Psoas muscle (tissue), 8 donors: Measurements from ENCODE around the gene USP37. TPM values are rescaled to one million over a fixed set of nuclear protein-coding genes. Genes with fewer than 3 reads are reported as not detected.

Experiments
- ATAC-seq, 4 donors: fragments of 200-7000 bp; cut with Tn5 transposase; one replicate each; pipeline ENCODE4 v1.9.1; 2020; ENCODE audit warnings: moderate library complexity in 3 of 4, mild to moderate bottlenecking in 2 of 4
- DNase-seq, 2 donors: peaks; one replicate each; pipeline ENCODE4 v3.0.0-alpha.2; 2020
- H3K27ac ChIP-seq: fragments of 200-600 bp; one replicate; pipeline ENCODE4 v1.8.0; 2022
- H3K27me3 ChIP-seq, 3 donors: fragments of 200-600 bp in 1 of 3; one replicate each; pipeline versions ENCODE4 v1.6.1 to v1.8.0; 2013 to 2022; ENCODE audit warnings: low read length in 2 of 3, mild to moderate bottlenecking in 2 of 3, moderate library complexity in 1 of 3; ENCODE audit not compliant: insufficient read depth in 3 of 3
- H3K36me3 ChIP-seq, 2 donors: fragments of 200-600 bp in 1 of 2; one replicate each; pipeline versions ENCODE4 v1.6.1 to v1.8.0; 2013 to 2022; ENCODE audit warnings: low read depth in 1 of 2, mild to moderate bottlenecking in 1 of 2, moderate library complexity in 1 of 2; ENCODE audit not compliant: insufficient read depth in 1 of 2
- H3K4me1 ChIP-seq: fragments of 200-600 bp; one replicate; pipeline ENCODE4 v1.8.0; 2022
- H3K4me3 ChIP-seq: fragments of 200-600 bp; one replicate; pipeline ENCODE4 v1.8.0; 2022; ENCODE audit warnings: mild to moderate bottlenecking
- H3K9me3 ChIP-seq: fragments of 200-600 bp; one replicate; pipeline ENCODE4 v1.8.0; 2022
- WGBS, 3 donors: extraction: QIAGEN DNeasy Blood & Tissue Kit; methylation state at CpG; one replicate each; pipeline versions ENCODE4 v1.1.6 to v1.1.7; 2013; 5-methylcytosine and 5-hydroxymethylcytosine counted together
- intact Hi-C, 2 donors: fragments of 100-400 bp; cut with DNase I; formaldehyde crosslinking; loops; one replicate each; pipeline versions ENCODE4 v1.11.0 to v1.14.2; 2022
- polyA plus RNA-seq, 3 donors: library from polyadenylated mRNA; stranded (reverse); fragments of 200-250 nt; gene quantifications; one replicate each; pipeline ENCODE4 v1.2.3, GENCODE V29; 2013
- total RNA-seq, 4 donors: library from RNA; stranded (reverse); fragmentation: NEBNext Ultra II Directional in 2 of 4; extraction: Animal tissue kit (Norgen Biotek cat#: 25700) in 2 of 4; gene quantifications; one replicate each; pipeline versions ENCODE4 v1.2.1 to v1.2.4, GENCODE V29; 2021 to 2023
- TF ChIP-seq, protein P1 (sequence below): fragments of 200-600 bp; IDR thresholded peaks from one replicate; pipeline ENCODE4 v1.8.0; 2022; ENCODE audit warnings: antibody characterized with exemption
- donor health status: healthy with polysubstance abuse.
- donor health status: DM: no; HTN: no; CAD: no; lungs with moderate emphysema.
- donor health status: Bipolar disorder and iron deficiency.
- donor health status: healthy.
- donor health status: DM: yes; HTN: yes; CAD: no.
- donor health status: DM: no; HTN: no; CAD: no.
- donor health status: DM: no; HTN: no; CAD: no.
- donor health status: DM: yes; HTN: yes; CAD: no.

USP37 gene
- total and polyA plus RNA-seq, 7 donors = 2.1 to 10.0 (median 6.3) TPM

DNA sequence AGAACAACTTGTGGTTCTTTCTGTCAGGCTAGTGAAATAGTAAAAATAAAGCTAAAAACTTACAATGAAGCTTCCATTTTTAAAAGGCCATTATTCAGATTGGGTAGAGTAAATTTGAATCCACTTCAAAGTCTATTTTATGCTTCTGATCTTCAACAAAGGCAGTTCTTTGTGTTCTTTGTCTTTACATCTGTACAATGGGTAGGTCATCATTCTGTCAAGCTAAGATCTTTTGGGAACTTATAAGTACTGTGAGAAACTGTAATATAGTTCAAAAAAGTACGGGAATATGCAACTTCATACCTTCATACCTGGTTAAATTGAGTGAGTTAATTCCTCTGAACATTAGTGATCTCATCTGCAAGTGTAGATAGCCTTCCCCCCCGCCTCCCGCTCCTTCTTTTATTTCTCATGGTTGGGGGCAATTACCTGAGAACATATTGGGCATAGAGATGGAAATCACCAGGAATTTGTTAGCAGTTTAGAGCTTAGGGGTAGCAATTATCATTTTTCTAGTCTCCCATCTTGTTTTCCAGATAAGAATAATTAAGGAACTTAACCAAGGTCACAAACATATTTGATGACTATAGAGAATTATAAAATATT, 10.2 kb upstream of the USP37 start:
- H3K27ac ChIP-seq = peak overlapping the region; percentile 89
- 92 to 94% (median 93%) methylated on average over 3 of the region's 3 CpGs for WGBS, 3 donors

DNA sequence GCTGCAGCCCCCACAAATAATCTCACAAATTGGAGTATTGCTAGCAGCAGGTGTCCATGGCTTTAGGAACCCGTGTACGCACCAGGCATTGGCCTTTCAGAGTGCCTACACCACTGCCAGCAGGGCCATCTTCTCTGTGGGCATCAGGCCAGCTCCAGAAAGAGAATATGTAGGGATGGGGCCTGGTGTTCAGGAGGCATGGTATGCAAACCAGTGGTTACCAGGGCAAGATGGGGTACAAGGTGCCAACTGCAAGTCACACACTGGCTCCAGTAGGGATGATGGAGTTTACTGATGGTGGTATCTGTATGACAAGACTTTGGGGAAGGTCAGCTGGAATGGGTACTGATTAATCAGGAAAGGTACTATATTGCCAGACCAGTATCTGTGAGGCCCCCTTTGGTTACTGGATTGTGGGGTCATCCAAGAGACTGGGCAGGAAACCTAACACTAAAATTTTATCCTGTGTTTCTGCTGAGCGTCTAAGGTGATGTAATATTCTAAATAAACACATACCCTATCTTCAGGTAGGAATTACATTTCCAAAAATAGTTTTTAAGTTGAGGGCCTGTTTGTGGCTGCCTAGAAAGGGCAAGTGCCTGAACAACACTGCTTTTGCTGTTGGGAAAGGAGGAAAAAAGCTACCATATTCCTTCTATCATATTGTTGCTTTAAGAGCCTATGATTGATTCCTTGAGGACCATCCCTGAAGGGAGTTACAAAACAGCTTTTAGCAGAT, 9.5 kb upstream of the USP37 start:
- no peak overlapping the region for H3K4me3 ChIP-seq
- ATAC-seq (peak; percentile 60 to 82 (median 65)), DNase-seq (no peak)
- TF ChIP-seq, protein P1, sequence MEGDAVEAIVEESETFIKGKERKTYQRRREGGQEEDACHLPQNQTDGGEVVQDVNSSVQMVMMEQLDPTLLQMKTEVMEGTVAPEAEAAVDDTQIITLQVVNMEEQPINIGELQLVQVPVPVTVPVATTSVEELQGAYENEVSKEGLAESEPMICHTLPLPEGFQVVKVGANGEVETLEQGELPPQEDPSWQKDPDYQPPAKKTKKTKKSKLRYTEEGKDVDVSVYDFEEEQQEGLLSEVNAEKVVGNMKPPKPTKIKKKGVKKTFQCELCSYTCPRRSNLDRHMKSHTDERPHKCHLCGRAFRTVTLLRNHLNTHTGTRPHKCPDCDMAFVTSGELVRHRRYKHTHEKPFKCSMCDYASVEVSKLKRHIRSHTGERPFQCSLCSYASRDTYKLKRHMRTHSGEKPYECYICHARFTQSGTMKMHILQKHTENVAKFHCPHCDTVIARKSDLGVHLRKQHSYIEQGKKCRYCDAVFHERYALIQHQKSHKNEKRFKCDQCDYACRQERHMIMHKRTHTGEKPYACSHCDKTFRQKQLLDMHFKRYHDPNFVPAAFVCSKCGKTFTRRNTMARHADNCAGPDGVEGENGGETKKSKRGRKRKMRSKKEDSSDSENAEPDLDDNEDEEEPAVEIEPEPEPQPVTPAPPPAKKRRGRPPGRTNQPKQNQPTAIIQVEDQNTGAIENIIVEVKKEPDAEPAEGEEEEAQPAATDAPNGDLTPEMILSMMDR = no peak
- H3K9me3 ChIP-seq = no peaks in the 10 kb centered on the region
- H3K36me3 ChIP-seq = peaks cover 0 to 44% of the 10 kb centered on the region in 2 donors
- intact Hi-C loops = loop anchor here in 1 of 2 donors (1.0 to 5.0 kb wide), 3 partner anchors 9 to 80 kb away; partner anchors contain the start of genes BCS1L and ZNF142
- H3K4me1 ChIP-seq = peaks cover 50% of the 10 kb centered on the region
- no peaks in the 10 kb centered on the region for H3K27me3 ChIP-seq
- 33 to 45% (median 36%) methylated on average over 3 of the region's 3 CpGs for WGBS, 3 donors
- peak overlapping the region; percentile 89 for H3K27ac ChIP-seq

More for the DNA sequence above, 10.2 kb upstream of the USP37 start:
- DNase-seq (no peak), ATAC-seq (no peak)
- Histone ChIP-seq H3K9me3 (no peaks in the 10 kb centered on the region), H3K4me1 (peaks cover 44% of the 10 kb centered on the region), H3K4me3 (no peak overlapping the region), H3K36me3 (peaks cover 0 to 48% of the 10 kb centered on the region in 2 donors), H3K27me3 (no peaks in the 10 kb centered on the region)
- TF ChIP-seq, protein P1 = no peak
- intact Hi-C loops = loop anchor here in 1 of 2 donors (1.0 to 5.0 kb wide), 2 partner anchors 8 to 79 kb away; partner anchors contain the start of genes BCS1L and ZNF142

DNA sequence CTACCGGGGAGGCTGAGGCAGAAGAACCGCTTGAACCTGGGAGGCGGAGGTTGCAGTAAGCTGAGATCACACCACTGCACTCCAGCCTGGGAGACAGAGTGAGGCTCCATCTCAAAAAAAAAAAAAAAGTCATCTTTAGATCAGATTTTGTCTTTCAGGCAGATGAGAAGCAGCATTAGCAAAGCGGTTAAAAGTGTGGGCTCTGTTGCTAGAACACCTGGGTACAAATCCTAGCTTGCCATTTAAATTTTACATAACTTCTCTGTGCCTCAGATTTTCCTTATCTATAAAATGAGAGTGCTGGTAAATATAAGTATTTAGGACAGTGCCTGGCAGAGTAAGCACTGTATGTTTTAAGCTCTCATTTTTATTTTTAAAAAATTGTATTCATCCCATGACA, 8.7 kb upstream of the USP37 start:
- Histone ChIP-seq H3K4me3 (no peak overlapping the region), H3K4me1 (peaks cover 53% of the 10 kb centered on the region), H3K27me3 (no peaks in the 10 kb centered on the region), H3K36me3 (peaks cover 0 to 40% of the 10 kb centered on the region in 2 donors), H3K9me3 (no peaks in the 10 kb centered on the region), H3K27ac (peak overlapping the region; percentile 89)
- no peak for ATAC-seq
- 81 to 95% (median 84%) methylated on average over 4 of the region's 4 CpGs for WGBS, 3 donors
- TF ChIP-seq, protein P1 = no peak
- no peak for DNase-seq
- intact Hi-C loops = loop anchor here in 1 of 2 donors (1.0 to 5.0 kb wide), 2 partner anchors 28 to 80 kb away; partner anchors contain the start of genes BCS1L and ZNF142

DNA sequence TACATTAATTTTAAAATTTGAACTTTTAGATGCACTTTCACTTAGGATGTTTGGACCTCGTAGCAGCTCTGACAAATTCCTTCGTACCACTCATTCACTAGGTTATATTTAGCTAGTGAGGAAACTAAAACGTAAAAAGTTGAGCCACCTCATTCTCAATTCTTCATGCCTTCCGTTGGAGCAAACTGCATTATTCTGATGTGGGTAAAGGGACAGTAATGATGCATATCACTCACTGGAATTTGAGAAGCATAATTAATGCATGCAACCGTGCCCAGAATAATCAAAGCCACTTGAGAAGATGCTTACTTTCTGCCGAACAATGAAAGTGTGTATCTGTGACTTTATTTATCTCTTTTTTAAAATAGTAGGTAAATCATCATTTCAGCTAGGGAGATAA, 2.7 kb upstream of the USP37 start:
- TF ChIP-seq, protein P1 = no peak
- H3K27ac ChIP-seq = peak overlapping the region; percentile 92
- no peaks in the 10 kb centered on the region for H3K27me3 ChIP-seq
- peak overlapping the region; percentile 76 for H3K4me3 ChIP-seq
- no peaks in the 10 kb centered on the region for H3K9me3 ChIP-seq
- peaks cover 48% of the 10 kb centered on the region for H3K4me1 ChIP-seq
- peaks cover 0 to 33% of the 10 kb centered on the region in 2 donors for H3K36me3 ChIP-seq
- no peak for DNase-seq
- ATAC-seq = peak in 3 of 4 donors; percentile 24 to 31 (median 25)
- intact Hi-C loops = loop anchor here in 1 of 2 donors (5.0 kb wide), 1 partner anchor 36 kb away; the partner anchor contains the start of gene PLCD4
- WGBS, 3 donors = 7 to 9% (median 9%) methylated on average over 6 of the region's 6 CpGs
